GM12873 (cell line): ENCODE measurements around the gene CCDC97.
A peak's percentile ranks its signal among the peaks of the same experiment; 100 is the strongest.

Source experiments
- TF ChIP-seq, protein P1 (sequence below): IDR thresholded peaks from 2 replicates; pipeline ENCODE4 v1.5.1; 2012; ENCODE audit warnings: low read depth, mild to moderate bottlenecking, moderate library complexity, low read length, control low read depth; ENCODE audit not compliant: insufficient read depth; ENCODE audit errors: missing control alignments

The CCDC97 gene

GRCh38 chr19:41366089-41366488 lies 56.1 kb downstream of the CCDC97 start:
- TF ChIP-seq, protein P1, sequence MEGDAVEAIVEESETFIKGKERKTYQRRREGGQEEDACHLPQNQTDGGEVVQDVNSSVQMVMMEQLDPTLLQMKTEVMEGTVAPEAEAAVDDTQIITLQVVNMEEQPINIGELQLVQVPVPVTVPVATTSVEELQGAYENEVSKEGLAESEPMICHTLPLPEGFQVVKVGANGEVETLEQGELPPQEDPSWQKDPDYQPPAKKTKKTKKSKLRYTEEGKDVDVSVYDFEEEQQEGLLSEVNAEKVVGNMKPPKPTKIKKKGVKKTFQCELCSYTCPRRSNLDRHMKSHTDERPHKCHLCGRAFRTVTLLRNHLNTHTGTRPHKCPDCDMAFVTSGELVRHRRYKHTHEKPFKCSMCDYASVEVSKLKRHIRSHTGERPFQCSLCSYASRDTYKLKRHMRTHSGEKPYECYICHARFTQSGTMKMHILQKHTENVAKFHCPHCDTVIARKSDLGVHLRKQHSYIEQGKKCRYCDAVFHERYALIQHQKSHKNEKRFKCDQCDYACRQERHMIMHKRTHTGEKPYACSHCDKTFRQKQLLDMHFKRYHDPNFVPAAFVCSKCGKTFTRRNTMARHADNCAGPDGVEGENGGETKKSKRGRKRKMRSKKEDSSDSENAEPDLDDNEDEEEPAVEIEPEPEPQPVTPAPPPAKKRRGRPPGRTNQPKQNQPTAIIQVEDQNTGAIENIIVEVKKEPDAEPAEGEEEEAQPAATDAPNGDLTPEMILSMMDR = peak; percentile 66

DNA sequence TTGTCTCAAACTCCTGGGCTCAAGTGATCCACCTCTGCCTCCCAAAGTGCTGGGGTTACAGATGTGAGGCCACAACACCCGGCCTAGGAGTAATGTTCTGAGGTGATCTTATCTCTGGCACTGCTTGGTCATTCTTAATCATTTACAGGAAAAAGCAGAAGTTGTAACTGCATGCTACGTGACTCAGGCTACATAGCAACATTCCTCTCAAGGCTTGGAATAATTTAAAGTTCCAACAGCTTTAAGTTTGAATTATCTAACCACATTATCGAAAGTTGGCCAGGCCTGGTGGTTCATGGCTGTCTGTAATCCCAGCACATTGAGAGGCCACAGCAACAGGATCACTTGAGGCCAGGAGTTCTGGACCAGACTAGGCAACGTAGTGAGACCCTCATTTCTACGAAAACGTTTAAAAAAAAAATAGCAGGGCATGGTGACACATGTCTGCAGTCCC lies 57.9 kb downstream of the CCDC97 start:
- TF ChIP-seq, protein P1 = no peak

DNA sequence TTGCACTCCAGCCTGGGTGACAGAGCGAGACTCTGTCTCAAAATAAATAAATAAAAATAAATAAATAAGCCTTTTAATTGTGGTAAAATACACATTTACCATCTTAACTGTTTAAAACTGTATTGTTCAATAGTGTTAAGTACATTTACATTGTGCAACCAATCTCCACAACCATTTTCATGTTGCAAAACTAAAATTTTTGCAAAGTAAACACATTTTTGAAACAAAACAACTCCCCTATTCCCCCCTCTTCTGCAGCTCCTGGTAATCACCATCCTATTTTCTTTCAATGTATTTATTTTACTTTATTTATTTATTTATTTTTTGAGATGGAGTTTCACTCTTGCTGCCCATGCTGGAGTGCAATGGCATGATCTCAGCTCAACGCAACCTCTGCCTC lies 59.8 kb downstream of the CCDC97 start:
- TF ChIP-seq, protein P1 = no peak

DNA sequence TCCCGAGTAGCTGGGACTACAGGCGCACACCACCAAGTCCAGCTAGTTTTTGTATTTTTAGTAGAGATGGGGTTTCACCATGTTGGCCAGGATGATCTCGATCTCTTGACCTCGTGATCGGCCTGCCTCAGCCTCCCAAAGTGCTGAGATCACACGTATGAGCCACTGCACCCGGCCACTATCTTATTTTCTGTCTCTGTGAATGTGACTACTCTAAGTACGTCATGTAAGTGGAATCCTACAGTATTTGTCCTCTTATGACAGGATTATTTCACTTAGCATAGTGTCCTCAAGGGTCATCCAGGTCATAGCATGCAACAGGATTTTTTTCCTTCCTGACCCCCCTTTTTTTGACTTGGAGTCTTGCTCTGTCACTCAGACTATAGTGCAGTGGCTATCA lies 61.6 kb downstream of the CCDC97 start:
- TF ChIP-seq, protein P1 = no peak

GRCh38 chr19:41372501-41372900 lies 62.5 kb downstream of the CCDC97 start:
- TF ChIP-seq, protein P1 = no peak

- TF ChIP-seq, protein P1 = no peak
Measured at GRCh38 chr19:41373993-41374392, 64.0 kb downstream of the CCDC97 start.
